MM.1S (cell line): ENCODE results near the gene TBC1D20.
"Not testable (repeated sequence)": the region's sequence is repeated elsewhere in the genome, so short reads cannot be mapped to it uniquely, and the experiment has no call there.

Experiments used
- DNase-seq: peaks from one replicate; pipeline ENCODE4 v3.0.0-alpha.2; 2015
- H2AFZ ChIP-seq: fragments of 300-600 bp; sonication (generic); 2 replicates; pipeline ENCODE4 v1.6.0; 2016; ENCODE audit warnings: antibody characterized with exemption, low read length
- H3F3A ChIP-seq: fragments of 300-600 bp; sonication (generic); 2 replicates; pipeline ENCODE4 v1.6.1; 2016; ENCODE audit warnings: mild to moderate bottlenecking, antibody characterized with exemption, low read length, moderate library complexity, mixed read lengths; ENCODE audit not compliant: insufficient read depth
- H3K27ac ChIP-seq: fragments of 300-600 bp; sonication (generic); 2 replicates; pipeline ENCODE4 v1.5.1; 2016; ENCODE audit warnings: mild to moderate bottlenecking, low read length
- H3K27me3 ChIP-seq: fragments of 300-600 bp; sonication (generic); replicated peaks from 2 replicates; pipeline ENCODE4 v1.6.0; 2016; ENCODE audit warnings: low read length; ENCODE audit not compliant: insufficient read depth
- H3K36me3 ChIP-seq: fragments of 300-600 bp; sonication (generic); replicated peaks from 2 replicates; pipeline ENCODE4 v1.6.1; 2016; ENCODE audit warnings: mild to moderate bottlenecking, low read length, mixed read lengths; ENCODE audit not compliant: insufficient read depth
- H3K4me1 ChIP-seq: fragments of 300-600 bp; sonication (generic); 2 replicates; pipeline ENCODE4 v1.6.1; 2016; ENCODE audit warnings: low read length, mixed read lengths
- H3K4me2 ChIP-seq: fragments of 300-600 bp; sonication (generic); 2 replicates; pipeline ENCODE4 v1.6.0; 2016; ENCODE audit warnings: low read depth, low read length
- H3K4me3 ChIP-seq: fragments of 300-600 bp; sonication (generic); 2 replicates; pipeline ENCODE4 v1.5.1; 2016; ENCODE audit warnings: low read length, mixed read lengths
- H3K79me2 ChIP-seq: fragments of 300-600 bp; sonication (generic); 2 replicates; pipeline ENCODE4 v1.6.1; 2016; ENCODE audit warnings: mixed run types, low read length, mixed read lengths
- H3K9ac ChIP-seq: fragments of 300-600 bp; sonication (generic); 2 replicates; pipeline ENCODE4 v1.6.1; 2016; ENCODE audit warnings: low read length, mixed read lengths
- H3K9me2 ChIP-seq: fragments of 300-600 bp; sonication (generic); replicated peaks from 2 replicates; pipeline ENCODE4 v1.6.1; 2016; ENCODE audit warnings: mild to moderate bottlenecking, low read length, mixed read lengths; ENCODE audit not compliant: insufficient read depth
- H3K9me3 ChIP-seq: fragments of 300-600 bp; sonication (generic); replicated peaks from 2 replicates; pipeline ENCODE4 v1.6.1; 2016; ENCODE audit warnings: mild to moderate bottlenecking, low read length, mixed read lengths; ENCODE audit not compliant: insufficient read depth
- H4K20me1 ChIP-seq: fragments of 300-600 bp; sonication (generic); 2 replicates; pipeline ENCODE4 v1.6.1; 2016; ENCODE audit warnings: mild to moderate bottlenecking, low read length, moderate library complexity, mixed read lengths; ENCODE audit not compliant: insufficient read depth
- CTCF ChIP-seq: fragments of 300-600 bp; sonication (generic); IDR thresholded peaks from 2 replicates; pipeline ENCODE4 v1.5.1; 2016; ENCODE audit warnings: antibody characterized with exemption, low read length, mixed read lengths
- EZH2 ChIP-seq: fragments of 300-600 bp; sonication (generic); optimal IDR thresholded peaks from 2 replicates; pipeline ENCODE3; 2017; ENCODE audit warnings: low read depth, mild to moderate bottlenecking, antibody characterized with exemption, low read length, mixed read lengths
- EZH2phosphoT487 ChIP-seq: fragments of 300-600 bp; sonication (generic); IDR thresholded peaks from 2 replicates; pipeline ENCODE4 v1.6.1; 2018; ENCODE audit warnings: antibody characterized with exemption, low read length

Gene TBC1D20

GRCh38 chr20:396252-396618 is 66.1 kb downstream of the TBC1D20 start:
- Histone ChIP-seq H3K27ac (no peak overlapping the region), H3K4me1 (no peaks in the 10 kb centered on the region), H3K9me2 (no peaks in the 10 kb centered on the region), H3K36me3 (peaks cover 4% of the 10 kb centered on the region; the same call in 1 of the 2 replicates), H3K4me3 (no peak overlapping the region), H3K27me3 (no peaks in the 10 kb centered on the region), H4K20me1 (no peaks in the 10 kb centered on the region), H3K9ac (no peak overlapping the region), H3K9me3 (no peaks in the 10 kb centered on the region), H2AFZ (no peak overlapping the region), H3K4me2 (no peak overlapping the region), H3K79me2 (no peaks in the 10 kb centered on the region), H3F3A (no peaks in the 10 kb centered on the region)
- TF ChIP-seq EZH2 (no peak), EZH2phosphoT487 (no peak), CTCF (no peak)
- DNase-seq: no peak

- not testable (repeated sequence) for H3F3A ChIP-seq, DNase-seq, H2AFZ ChIP-seq, H3K4me2 ChIP-seq, H3K4me1 ChIP-seq, H3K27ac ChIP-seq, H3K36me3 ChIP-seq, H3K79me2 ChIP-seq, H3K9me3 ChIP-seq, H4K20me1 ChIP-seq, H3K4me3 ChIP-seq, H3K9me2 ChIP-seq, H3K9ac ChIP-seq, H3K27me3 ChIP-seq
Observed at GRCh38 chr20:393296-393695, 69.0 kb downstream of the TBC1D20 start.

GRCh38 chr20:391041-391711 is 71.2 kb downstream of the TBC1D20 start:
- H3K9ac ChIP-seq: no peak overlapping the region
- H3K4me1 ChIP-seq: no peaks in the 10 kb centered on the region
- no peaks in the 10 kb centered on the region for H3K27me3 ChIP-seq
- H2AFZ ChIP-seq: no peak overlapping the region
- TF ChIP-seq EZH2 (no peak), EZH2phosphoT487 (no peak), CTCF (no peak)
- no peak for DNase-seq
- no peaks in the 10 kb centered on the region for H4K20me1 ChIP-seq
- no peak overlapping the region for H3K4me2 ChIP-seq
- H3K9me3 ChIP-seq: no peaks in the 10 kb centered on the region
- peaks cover 7% of the 10 kb centered on the region; the same call in 1 of the 2 replicates for H3K36me3 ChIP-seq
- peaks cover 5% of the 10 kb centered on the region; the same call in 1 of the 2 replicates for H3K79me2 ChIP-seq
- H3F3A ChIP-seq: no peaks in the 10 kb centered on the region
- no peak overlapping the region for H3K4me3 ChIP-seq
- H3K27ac ChIP-seq: no peak overlapping the region
- no peaks in the 10 kb centered on the region for H3K9me2 ChIP-seq

GRCh38 chr20:389220-389619 is 73.1 kb downstream of the TBC1D20 start:
- Histone ChIP-seq H3K9me2 (no peaks in the 10 kb centered on the region), H2AFZ (no peak overlapping the region), H3K4me3 (no peak overlapping the region), H3K79me2 (peaks cover 21% of the 10 kb centered on the region), H3K4me1 (no peaks in the 10 kb centered on the region), H3K4me2 (no peak overlapping the region), H3K27me3 (no peaks in the 10 kb centered on the region), H3F3A (no peaks in the 10 kb centered on the region), H4K20me1 (no peaks in the 10 kb centered on the region), H3K9me3 (no peaks in the 10 kb centered on the region), H3K27ac (no peak overlapping the region), H3K9ac (no peak overlapping the region), H3K36me3 (peaks cover 4% of the 10 kb centered on the region; the same call in 1 of the 2 replicates)
- TF ChIP-seq EZH2: no peak
- no peak for TF ChIP-seq CTCF
- TF ChIP-seq EZH2phosphoT487: no peak
- no peak for DNase-seq
